ENCODE results near the gene XPOT.

DNA sequence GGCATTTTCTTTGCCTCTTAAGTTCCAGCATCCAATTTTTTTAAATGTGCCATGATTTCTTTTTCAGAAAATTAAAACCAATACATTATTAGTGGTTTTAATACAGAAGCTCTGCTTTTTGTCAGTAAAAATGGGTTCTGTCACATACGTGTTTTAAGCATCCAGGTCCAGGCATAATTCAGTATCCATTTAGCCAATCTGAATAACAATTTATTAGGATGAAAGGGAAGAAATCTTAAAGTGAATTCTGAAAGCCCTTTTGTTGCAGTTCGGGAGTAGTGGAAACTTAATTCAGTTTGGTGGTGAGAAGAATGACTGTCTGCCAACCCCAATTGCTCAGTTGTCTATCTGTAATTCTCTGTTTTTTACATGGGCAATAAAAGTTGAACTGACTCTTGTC lies 7.2 kb downstream of the XPOT start:
- TF ChIP-seq, protein P1, sequence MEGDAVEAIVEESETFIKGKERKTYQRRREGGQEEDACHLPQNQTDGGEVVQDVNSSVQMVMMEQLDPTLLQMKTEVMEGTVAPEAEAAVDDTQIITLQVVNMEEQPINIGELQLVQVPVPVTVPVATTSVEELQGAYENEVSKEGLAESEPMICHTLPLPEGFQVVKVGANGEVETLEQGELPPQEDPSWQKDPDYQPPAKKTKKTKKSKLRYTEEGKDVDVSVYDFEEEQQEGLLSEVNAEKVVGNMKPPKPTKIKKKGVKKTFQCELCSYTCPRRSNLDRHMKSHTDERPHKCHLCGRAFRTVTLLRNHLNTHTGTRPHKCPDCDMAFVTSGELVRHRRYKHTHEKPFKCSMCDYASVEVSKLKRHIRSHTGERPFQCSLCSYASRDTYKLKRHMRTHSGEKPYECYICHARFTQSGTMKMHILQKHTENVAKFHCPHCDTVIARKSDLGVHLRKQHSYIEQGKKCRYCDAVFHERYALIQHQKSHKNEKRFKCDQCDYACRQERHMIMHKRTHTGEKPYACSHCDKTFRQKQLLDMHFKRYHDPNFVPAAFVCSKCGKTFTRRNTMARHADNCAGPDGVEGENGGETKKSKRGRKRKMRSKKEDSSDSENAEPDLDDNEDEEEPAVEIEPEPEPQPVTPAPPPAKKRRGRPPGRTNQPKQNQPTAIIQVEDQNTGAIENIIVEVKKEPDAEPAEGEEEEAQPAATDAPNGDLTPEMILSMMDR (conservative IDR thresholded peaks at IDR 0.05 in 1 of 2, IDR thresholded peaks at IDR 0.05 in 1 of 2; ENCODE audit: low read depth in 1 of 2, low read length in 2 of 2): no peak
- TF ChIP-seq EZH2 (IDR thresholded peaks at IDR 0.05; ENCODE audit: low read length, missing control alignments): no peak

Data from fibroblast of lung (primary cell).